COLO668 (cell line): ENCODE measurements around the gene COQ8A.
"Not testable (repeated sequence)": the region's sequence is repeated elsewhere in the genome, so short reads cannot be mapped to it uniquely, and the experiment has no call there.

Experiments
- DNase-seq: peaks from one replicate; lab custom pipeline; 2025; ENCODE audit not compliant: unreplicated experiment; lab: John Stamatoyannopoulos, UW

The COQ8A gene

GRCh38 chr1:226921504-226921903 lies 18.6 kb upstream of the COQ8A start:
- DNase-seq, result no peak

DNA sequence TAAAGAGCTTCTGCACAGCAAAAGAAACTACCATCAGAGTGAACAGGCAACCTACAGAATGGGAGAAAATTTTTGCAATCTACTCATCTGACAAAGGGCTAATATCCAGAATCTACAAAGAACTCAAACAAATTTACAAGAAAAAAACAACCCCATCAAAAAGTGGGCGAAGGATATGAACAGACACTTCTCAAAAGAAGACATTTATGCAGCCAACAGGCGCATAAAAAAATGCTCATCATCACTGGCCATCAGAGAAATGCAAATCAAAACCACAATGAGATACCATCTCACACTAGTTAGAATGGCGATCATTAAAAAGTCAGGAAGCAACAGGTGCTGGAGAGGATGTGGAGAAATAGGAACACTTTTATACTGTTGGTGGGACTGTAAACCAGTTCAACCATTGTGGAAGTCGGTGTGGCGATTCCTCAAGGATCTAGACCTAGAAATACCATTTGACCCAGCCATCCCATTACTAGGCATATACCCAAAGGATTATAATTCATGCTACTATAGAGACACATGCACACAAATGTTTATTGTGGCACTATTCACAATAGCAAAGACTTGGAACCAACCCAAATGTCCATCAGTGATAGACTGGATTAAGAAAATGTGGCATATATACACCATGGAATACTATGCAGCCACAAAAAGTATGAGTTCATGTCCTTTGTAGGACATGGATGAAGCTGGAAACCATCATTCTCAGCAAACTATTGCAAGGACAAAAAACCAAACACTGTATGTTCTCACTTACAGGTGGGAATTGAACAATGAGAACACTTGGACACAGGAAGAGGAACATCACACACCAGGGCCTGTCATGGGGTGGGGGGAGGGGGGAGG lies 10.6 kb upstream of the COQ8A start:
- not testable (repeated sequence) for DNase-seq

DNA sequence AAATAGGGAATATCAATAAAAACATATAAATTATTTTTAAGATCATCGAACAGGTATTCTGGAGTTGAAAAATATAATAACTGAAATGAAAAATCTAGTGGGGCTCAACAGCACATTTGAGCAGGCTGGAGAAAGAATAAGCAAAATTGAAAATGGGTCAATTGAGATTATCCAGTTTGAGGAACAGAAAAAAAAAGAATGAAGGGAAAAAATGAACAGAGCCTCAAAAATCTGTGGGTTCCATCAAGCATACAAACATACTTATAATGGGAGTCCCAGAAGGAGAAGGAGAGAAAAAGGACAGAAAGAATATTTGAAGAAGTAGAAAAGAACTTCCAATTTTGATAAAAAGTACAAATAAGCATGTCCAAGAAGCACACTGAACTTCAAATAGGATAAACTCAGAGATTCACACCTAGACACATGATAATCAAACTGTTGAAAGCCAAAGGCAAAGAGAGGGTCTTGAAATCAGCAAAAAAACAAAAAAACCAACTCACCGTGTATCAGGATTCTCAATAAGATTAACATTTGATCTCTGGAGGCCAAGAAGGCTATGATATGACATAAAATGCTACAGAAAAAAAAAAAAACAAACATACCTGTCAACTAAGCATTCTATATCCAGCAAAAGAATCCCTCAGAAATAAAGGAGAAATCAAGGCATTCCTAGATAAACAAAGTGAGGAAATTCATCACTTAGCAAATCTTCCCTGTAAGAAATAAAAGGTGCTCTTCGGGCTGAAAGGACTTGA lies 5.4 kb upstream of the COQ8A start:
- DNase-seq, result no peak

DNA sequence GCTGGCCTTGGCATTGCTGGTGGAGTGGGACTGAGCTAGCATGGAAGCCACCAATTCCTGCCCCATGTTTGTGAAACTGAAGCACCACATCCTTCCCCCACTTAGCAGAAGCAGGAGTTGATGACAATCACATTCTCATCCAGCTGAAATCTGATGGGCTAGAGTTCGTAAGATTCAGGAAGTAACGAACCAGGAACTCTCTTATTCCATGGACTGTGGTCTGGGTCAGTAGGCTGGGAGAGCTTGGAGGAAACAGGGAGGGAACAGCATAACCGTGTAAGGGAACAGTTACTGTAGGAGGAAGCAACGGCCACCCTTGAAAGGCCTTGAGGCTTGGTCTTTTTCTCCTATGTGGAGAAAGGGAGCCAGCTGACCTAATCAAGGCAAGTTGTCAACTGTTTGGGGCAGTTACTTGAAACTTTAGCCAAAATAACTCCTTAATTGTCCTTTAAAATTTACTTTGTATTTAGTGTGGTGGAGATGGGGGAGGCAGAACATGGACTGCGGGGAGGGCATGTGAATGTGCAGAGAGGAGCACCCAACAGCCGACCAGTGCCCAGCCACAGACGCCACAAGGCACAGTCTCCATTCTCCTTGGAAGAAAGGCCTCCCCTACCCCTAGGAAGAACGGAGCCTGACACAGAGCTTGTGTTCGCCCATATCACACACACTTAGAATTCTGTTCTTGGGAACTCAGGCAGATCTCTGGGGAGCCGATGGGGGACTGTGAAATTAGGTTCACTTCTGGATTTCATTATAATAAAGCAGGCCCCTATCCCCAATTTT lies 2.0 kb upstream of the COQ8A start:
- no peak for DNase-seq

DNA sequence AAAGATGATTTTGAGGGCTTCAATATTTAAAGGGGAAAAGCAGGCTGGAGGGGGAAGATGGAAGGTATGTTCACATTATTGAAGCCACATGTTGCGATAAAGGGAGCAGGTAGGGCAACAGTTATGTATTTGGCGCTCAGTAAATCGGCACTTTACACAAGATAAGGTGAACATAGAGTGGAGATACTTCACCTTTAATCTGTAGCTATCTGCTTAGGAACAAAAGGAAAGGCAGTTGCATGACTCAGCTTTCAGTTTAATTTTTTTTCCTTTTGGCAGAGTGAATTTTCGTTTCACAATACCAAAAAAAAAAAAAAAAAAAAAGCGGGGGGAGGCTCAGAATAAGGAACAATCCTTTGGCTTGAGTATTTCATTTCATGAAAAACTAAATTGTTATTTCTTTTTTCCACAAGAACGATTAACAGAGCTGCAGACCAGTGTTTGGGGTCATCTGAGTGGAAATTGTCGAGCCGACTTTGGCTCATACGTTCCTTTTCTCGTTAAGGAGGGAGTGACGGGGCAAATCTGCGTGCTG lies 1.1 kb upstream of the COQ8A start:
- no peak for DNase-seq

GRCh38 chr1:226939438-226940028 lies 561 bp upstream of the COQ8A start:
- peak; percentile 91 for DNase-seq

DNA sequence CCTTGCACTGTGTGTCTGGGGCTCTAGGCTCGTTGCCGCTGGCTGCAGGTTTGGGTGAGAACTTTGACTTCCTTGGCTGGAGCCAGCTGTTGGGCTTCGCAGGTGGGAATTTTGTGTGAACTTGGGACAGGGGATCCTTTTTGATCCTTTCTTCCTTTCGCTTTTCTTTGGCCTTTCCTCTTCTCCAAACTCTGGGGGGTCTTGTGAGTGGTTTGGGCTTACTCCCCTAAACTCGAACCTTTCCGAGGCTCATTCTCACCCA lies 643 bp downstream of the COQ8A start:
- no peak for DNase-seq

DNA sequence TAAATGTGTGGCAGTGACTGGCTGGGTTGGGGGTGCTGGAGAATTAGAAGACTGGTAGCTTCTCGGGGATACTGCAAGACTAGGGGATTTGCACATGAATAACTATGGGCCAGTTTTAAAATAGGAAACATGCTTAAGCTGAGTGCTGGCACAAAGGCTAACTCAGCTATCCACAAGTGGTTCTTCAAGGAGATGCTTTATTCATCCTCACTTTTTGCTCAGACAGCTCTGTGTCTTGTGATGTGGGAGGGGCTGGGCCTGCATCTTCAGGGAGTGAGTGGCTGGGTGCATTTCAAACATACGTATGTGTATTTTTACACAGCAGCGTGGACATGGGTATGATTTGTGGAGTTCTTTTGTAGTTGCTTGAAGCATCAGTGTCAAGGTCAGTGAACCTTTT lies 2.3 kb downstream of the COQ8A start:
- DNase-seq, result no peak

- no peak for DNase-seq
These were observed 3.1 kb downstream of the COQ8A start for GRCh38 chr1:226943156-226943555.

GRCh38 chr1:226943927-226944326 lies 3.8 kb downstream of the COQ8A start:
- no peak for DNase-seq

DNA sequence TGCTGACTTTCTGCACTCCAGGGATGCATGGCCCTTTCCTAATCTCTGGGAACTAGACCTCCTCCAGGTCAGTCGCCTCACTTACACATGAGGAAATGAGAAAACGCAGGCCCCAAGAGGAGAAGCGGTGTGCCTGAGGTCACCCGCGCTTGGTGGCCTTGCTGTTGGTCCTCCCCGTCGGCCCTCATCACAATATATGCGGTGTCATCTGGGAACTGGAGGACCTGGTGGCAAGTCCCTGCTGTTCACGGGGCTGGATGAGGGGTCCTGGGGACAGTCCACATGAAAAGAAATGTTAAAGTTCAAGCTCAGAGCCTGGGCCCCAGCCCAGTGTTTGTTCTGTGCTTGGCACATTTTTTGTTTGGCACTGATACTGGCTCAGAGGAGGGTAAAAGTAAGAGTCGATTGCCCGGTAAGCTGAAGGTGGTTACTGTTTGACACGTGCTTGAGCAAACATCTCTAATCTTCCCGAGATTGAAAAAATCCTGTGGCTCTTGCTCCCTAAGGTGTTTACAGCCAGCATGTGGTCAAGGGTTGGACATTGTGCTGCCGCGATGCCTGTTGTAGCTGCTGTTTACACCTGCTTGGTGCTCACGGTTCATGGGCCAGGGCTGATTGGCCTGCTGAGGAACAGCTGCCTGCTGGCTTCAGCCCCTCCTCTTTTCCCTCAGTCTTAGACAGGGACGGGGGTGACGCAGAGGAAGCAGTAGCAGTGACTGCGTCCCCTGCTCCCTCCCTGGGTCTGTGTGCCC lies 5.2 kb downstream of the COQ8A start:
- DNase-seq, result peak; percentile 89

GRCh38 chr1:226945858-226946245 lies 5.8 kb downstream of the COQ8A start:
- peak; percentile 44 for DNase-seq

DNA sequence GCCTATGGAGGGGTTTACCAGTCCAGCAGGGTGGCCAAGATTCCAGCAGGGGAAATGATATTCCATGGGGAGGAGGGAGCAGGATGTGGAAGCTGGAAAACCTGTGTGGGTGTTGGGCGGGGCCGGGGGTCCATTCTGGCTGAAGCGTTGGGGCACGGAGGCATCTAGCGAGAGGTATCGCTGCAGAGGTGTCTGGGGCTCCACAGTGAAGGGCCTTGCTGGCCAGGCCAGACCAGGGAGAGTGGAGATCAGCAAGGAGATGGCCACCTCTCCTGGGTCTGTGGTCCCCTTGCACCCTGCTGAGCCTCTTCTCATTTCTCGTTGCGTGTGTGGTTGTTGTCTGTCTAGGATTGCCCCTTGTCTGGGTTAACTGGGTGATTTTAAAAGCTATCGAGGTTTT lies 6.2 kb downstream of the COQ8A start:
- peak; percentile 47 for DNase-seq

DNA sequence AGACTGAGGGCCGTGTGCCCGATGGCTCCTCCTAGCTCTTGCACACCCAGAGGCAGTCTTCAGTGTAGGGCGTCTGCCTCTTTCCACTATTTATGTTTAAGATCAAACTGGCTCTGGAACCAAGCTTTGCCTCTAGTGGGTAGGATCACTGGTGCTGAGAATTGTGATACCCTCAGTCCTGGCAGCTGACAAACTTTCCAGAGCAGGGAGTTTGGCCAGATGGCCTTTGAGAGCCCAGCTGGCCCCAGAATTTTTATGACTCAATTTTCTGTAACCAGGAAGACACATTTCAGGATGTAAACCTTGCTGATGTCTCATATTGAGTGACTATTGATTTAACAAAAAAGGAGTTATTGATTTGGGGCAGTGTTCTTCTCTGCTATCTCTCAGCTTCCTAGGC lies 6.7 kb downstream of the COQ8A start:
- DNase-seq, result peak; percentile 72

DNA sequence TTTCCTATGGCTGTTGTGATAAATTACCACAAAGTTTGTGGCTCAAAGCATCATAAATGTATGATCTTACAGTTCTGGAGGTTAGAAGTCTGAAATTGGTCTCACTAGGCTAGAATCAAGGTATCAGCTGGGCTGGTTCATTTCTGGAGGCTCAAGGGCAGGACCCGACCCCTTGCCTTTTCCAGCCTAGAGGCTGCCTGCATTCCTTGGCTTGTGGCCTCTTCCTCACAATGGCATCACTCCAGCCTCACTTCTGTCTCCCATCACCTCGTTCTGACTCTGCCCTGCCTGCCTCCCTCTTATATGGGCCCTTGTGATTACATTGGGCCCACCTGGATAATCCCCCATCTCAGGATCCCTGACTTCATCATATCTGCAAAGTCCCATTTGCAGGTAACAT lies 8.0 kb downstream of the COQ8A start:
- DNase-seq, result no peak

- no peak for DNase-seq
These were observed 8.4 kb downstream of the COQ8A start for GRCh38 chr1:226948480-226948879.

DNA sequence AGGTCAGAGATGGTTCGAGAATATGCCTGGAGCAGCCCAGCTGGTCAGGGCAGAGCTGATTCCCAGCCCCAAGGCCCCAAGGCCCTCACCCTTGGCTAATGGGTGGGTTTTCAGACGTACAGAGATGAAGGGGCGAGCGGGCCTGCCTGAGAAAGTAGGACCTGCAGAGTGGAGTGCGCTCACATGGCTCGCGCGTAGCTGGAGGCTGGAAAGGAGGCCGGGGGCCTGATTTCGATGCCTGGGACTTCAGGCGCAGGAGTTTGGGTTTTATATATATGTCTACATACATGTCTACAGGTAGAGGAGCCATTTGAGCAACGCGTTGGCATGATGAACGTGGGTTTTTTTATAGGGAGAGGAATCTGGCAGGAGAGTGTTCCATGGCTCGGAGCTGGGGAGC lies 8.9 kb downstream of the COQ8A start:
- DNase-seq, result no peak

DNA sequence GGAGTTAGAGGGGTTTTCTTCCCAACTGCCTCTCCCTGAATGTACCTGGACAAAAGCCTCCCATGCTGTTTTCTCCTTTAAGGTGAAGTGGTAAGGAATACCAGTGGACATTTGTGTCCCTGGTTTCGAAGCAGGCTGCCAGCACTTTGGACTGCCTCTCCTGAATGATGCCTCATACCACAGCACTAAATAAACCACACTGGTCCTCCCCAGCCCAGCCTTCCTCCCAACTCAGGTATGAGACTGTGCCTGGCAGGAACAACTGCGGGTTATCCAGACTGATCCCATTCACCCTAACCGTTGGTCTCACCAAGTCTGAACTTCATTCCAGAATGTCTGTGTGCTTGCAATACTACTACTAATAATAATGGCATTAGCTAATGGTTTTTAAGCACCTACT lies 9.3 kb downstream of the COQ8A start:
- no peak for DNase-seq

DNA sequence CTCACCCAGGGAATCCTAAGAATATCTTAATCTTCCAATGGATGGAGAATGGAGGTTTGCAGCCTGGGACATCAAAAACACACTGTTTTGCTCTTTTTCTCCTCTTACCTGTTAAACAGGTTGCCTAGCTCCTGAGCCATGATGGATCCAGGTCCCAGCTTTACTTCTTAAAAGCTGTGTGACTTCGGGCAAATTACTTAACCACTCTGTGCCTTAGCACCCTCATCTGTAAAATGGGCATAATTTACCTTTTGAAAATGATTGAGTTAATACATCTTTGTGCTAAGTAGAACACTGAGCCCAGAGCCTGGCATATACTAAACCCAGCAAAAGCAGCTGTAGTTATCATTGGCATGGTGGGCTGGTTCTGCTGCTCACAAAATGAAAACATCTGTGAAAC lies 10.2 kb downstream of the COQ8A start:
- DNase-seq, result no peak

DNA sequence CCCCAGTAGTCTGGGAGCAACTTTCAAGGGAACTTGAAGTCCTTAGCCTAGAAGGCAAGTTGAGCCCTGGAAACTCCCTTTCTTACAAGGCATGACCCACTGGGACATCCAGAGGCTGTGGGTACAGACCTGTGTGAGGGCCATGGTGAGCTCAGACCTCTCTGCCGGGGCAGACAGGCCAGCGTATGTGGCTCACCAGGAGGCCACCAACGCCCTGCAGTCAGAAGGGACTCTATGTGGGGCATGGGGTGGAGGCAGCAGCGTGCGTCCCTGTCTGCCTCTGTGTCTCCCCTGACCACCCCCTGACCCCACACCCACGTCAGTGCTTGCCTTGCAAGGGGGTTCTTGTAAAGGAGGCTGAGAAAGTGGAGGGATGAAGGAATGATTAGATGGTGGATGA lies 10.8 kb downstream of the COQ8A start:
- DNase-seq, result no peak
